Erythroblast (primary cell): Measurements from ENCODE around the gene CEP70.

Experiments used
- GATA1 ChIP-seq: IDR thresholded peaks from 2 replicates; pipeline ENCODE4 v1.6.1; 2011; ENCODE audit warnings: low read depth, mild to moderate bottlenecking, control low read depth, low read length, moderate library complexity
- POLR2A ChIP-seq: IDR thresholded peaks from 2 replicates; pipeline ENCODE4 v1.6.1; 2011; ENCODE audit warnings: mild to moderate bottlenecking, low read length

DNA sequence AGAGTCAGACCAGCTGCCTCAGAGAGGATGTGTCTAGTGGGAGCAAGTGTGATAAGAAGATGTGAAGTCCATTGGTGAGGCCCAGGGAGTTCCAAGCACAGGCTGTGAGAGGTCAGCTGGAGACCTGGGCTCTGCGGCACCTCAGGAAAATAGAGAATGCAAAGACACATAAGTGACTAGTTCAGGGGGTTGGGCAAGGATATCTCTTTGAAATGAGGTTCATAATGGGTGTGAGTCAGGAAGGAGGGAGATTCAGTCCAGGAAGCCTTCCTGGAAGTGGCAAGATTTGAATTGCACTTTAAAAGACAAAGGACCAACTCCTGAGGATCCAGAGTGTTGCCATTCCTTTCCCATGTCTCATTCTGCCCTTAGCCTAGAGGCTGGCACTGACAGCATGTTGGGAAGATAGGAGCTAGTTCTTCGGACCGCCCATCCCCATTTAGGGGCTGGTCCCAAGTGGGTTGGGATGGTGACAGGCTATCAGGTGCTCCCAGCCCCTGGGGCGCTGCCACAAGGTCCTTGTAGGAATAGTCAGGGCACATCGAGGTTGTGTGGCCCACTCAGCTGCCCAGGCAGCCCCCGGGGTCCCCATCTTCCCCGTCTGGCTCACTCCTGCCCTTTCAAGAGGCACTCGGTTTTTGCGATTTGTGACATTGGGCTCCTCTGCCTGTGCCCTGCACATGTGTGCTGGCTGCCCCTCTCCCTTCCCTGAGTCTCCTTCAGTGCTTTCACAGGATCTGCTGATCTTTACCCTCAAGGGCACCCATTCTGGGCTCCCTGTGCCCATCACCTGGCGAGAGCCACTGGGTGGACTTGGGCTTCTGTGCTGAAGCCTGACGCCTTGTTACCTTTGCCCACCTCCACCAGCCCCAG is 136.0 kb downstream of the CEP70 start:
- TF ChIP-seq POLR2A (no peak), GATA1 (no peak)
